ENCODE results near the gene IFNK.

Gene IFNK

GRCh38 chr9:27511771-27512170 is 12.3 kb upstream of the IFNK start:
- no peak for DNase-seq (ENCODE audit: low read depth)

- DNase-seq (ENCODE audit: low read depth) = no peak
Observed at GRCh38 chr9:27514551-27514950, 9.5 kb upstream of the IFNK start.

- DNase-seq (ENCODE audit: low read depth) = no peak
Observed at GRCh38 chr9:27518006-27518405, 6.1 kb upstream of the IFNK start.

- no peak for DNase-seq (ENCODE audit: low read depth)
Observed at GRCh38 chr9:27518809-27519208, 5.3 kb upstream of the IFNK start.

GRCh38 chr9:27519466-27520465 is 4.3 kb upstream of the IFNK start:
- DNase-seq (ENCODE audit: low read depth) = no peak

GRCh38 chr9:27520986-27521385 is 3.1 kb upstream of the IFNK start:
- DNase-seq (ENCODE audit: low read depth) = no peak

- DNase-seq (ENCODE audit: low read depth) = no peak
Observed at GRCh38 chr9:27523141-27523540, 949 bp upstream of the IFNK start.

- no peak for DNase-seq (ENCODE audit: low read depth)
Observed at GRCh38 chr9:27527702-27528075, 3.6 kb downstream of the IFNK start.

GRCh38 chr9:27528076-27528885 is 4.2 kb downstream of the IFNK start:
- DNase-seq (ENCODE audit: low read depth) = no peak

GRCh38 chr9:27528886-27529315 is 4.8 kb downstream of the IFNK start:
- DNase-seq (ENCODE audit: low read depth) = peak; percentile 11

GRCh38 chr9:27529316-27530278 is 5.5 kb downstream of the IFNK start, which contains the start of gene MOB3B:
TSS of gene MOB3B (minus strand) at chr9:27529814. CDS start at chr9:27455550, 74,264 bp downstream.
- DNase-seq (ENCODE audit: low read depth) = peak; percentile 61

- DNase-seq (ENCODE audit: low read depth) = no peak
Observed at GRCh38 chr9:27530915-27531755, 7.0 kb downstream of the IFNK start.

GRCh38 chr9:27532046-27532445 is 8.0 kb downstream of the IFNK start:
- DNase-seq (ENCODE audit: low read depth) = no peak

GRCh38 chr9:27533311-27533710 is 9.2 kb downstream of the IFNK start:
- no peak for DNase-seq (ENCODE audit: low read depth)

GRCh38 chr9:27534131-27534530 is 10.0 kb downstream of the IFNK start:
- no peak for DNase-seq (ENCODE audit: low read depth)

GRCh38 chr9:27534658-27535209 is 10.6 kb downstream of the IFNK start:
- DNase-seq (ENCODE audit: low read depth) = no peak

- DNase-seq (ENCODE audit: low read depth) = no peak
Observed at GRCh38 chr9:27535701-27536118, 11.6 kb downstream of the IFNK start.

GRCh38 chr9:27536168-27536567 is 12.1 kb downstream of the IFNK start:
- no peak for DNase-seq (ENCODE audit: low read depth)

GRCh38 chr9:27537027-27537435 is 12.9 kb downstream of the IFNK start:
- no peak for DNase-seq (ENCODE audit: low read depth)

GRCh38 chr9:27537756-27538155 is 13.7 kb downstream of the IFNK start:
- no peak for DNase-seq (ENCODE audit: low read depth)
